HepG2 (cell line): ENCODE measurements around the gene AIDA.

Source experiments
- BCLAF1 ChIP-seq: fragments of 450-650 bp; IDR thresholded peaks from 2 replicates; pipeline ENCODE4 v1.6.1; 2017; ENCODE audit warnings: mild to moderate bottlenecking
- DBP ChIP-seq: sonication (generic); formaldehyde crosslinking; IDR thresholded peaks from 2 replicates; pipeline ENCODE4 v1.4.0; 2020; ENCODE audit warnings: missing genetic modification reagents; ENCODE audit errors: not compliant biosample characterization
- E2F1 ChIP-seq: sonication (generic); formaldehyde crosslinking; IDR thresholded peaks from 2 replicates; pipeline ENCODE4 v1.5.0; 2020; ENCODE audit warnings: missing genetic modification reagents
- HMGXB3 ChIP-seq: sonication (generic); formaldehyde crosslinking; IDR thresholded peaks from 2 replicates; pipeline ENCODE4 v1.4.0; 2020; ENCODE audit warnings: missing genetic modification reagents, borderline replicate concordance
- KAT2B ChIP-seq: fragments of 150-350 bp; IDR thresholded peaks from 2 replicates; pipeline ENCODE4 v1.6.1; 2014; ENCODE audit warnings: low read depth, low read length, borderline replicate concordance
- LBX2 ChIP-seq: sonication (generic); formaldehyde crosslinking; IDR thresholded peaks from 2 replicates; pipeline ENCODE4 v1.5.0; 2020; ENCODE audit warnings: missing genetic modification reagents, mild to moderate bottlenecking, borderline replicate concordance
- RORA ChIP-seq: sonication (generic); formaldehyde crosslinking; IDR thresholded peaks from 2 replicates; pipeline ENCODE4 v1.5.0; 2020; ENCODE audit warnings: mild to moderate bottlenecking, missing genetic modification reagents, moderate library complexity
- TOE1 ChIP-seq: sonication (generic); formaldehyde crosslinking; IDR thresholded peaks from 2 replicates; pipeline ENCODE4 v1.4.0; 2020; ENCODE audit warnings: mild to moderate bottlenecking, missing genetic modification reagents
- ZNF510 ChIP-seq: sonication (generic); formaldehyde crosslinking; IDR thresholded peaks from 2 replicates; pipeline ENCODE4 v1.4.0; 2020; ENCODE audit warnings: low read depth, mild to moderate bottlenecking, missing genetic modification reagents
- ZNF563 ChIP-seq: sonication (generic); formaldehyde crosslinking; IDR thresholded peaks from 2 replicates; pipeline ENCODE4 v1.8.0; 2022; ENCODE audit warnings: mild to moderate bottlenecking, moderate library complexity, missing genetic modification reagents

GRCh38 chr1:222749927-222750326 lies 37.6 kb upstream of the AIDA start:
- TF ChIP-seq ZNF563 (CRISPR knock-in tag) (no peak), RORA (no peak), DBP (CRISPR knock-in tag) (no peak), ZNF510 (CRISPR knock-in tag) (no peak), HMGXB3 (no peak), LBX2 (CRISPR knock-in tag) (no peak), KAT2B (no peak), BCLAF1 (no peak), TOE1 (CRISPR knock-in tag) (no peak), E2F1 (CRISPR knock-in tag) (no peak)
